HCT116 (cell line): ENCODE results near the gene HDAC11.

ENCODE experiments used
- CEBPB ChIP-seq: IDR thresholded peaks from 2 replicates; pipeline ENCODE4 v1.6.1; 2012; ENCODE audit warnings: low read depth
- CTCF ChIP-seq, 3 experiments: fragments of 200-600 bp in 1 of 3; sonication (generic) in 1 of 3; IDR thresholded peaks in 2 of 3; conservative IDR thresholded peaks in 1 of 3; 2 replicates each; pipeline ENCODE4 v1.5.1; 2012 to 2017; ENCODE audit warnings: low read depth in 2 of 3, low read length in 2 of 3, antibody characterized with exemption in 1 of 3, borderline replicate concordance in 1 of 3, control low read depth in 1 of 3, mild to moderate bottlenecking in 1 of 3, mixed read lengths in 1 of 3, mixed run types in 1 of 3, moderate library complexity in 1 of 3; ENCODE audit not compliant: insufficient read depth in 1 of 3
- ELF1 ChIP-seq: IDR thresholded peaks from 2 replicates; pipeline ENCODE4 v1.6.1; 2012; ENCODE audit warnings: low read depth, borderline replicate concordance
- POLR2A ChIP-seq: IDR thresholded peaks from 2 replicates; pipeline ENCODE4 v1.7.0; 2011; ENCODE audit warnings: borderline replicate concordance; ENCODE audit not compliant: insufficient read depth, insufficient read length; ENCODE audit errors: extremely low read depth
- POLR2AphosphoS5 ChIP-seq: IDR thresholded peaks from 2 replicates; pipeline ENCODE4 v1.6.1; 2011; ENCODE audit warnings: mild to moderate bottlenecking, low read depth, low read length, moderate library complexity
- REST ChIP-seq: IDR thresholded peaks from 2 replicates; pipeline ENCODE4 v1.6.1; 2012; ENCODE audit warnings: low read depth
- TCF7L2 ChIP-seq: IDR thresholded peaks from 2 replicates; pipeline ENCODE4 v1.7.0; 2011; ENCODE audit warnings: borderline replicate concordance, inconsistent platforms; ENCODE audit not compliant: insufficient read depth, insufficient read length; ENCODE audit errors: extremely low read depth
- ZFX ChIP-seq: fragments of 450-650 bp; IDR thresholded peaks from 2 replicates; pipeline ENCODE4 v1.6.1; 2017
- ZNF274 ChIP-seq: fragments of 200-500 bp; sonication (Bioruptor generic); IDR thresholded peaks from 2 replicates; pipeline ENCODE4 v1.6.1; 2014; ENCODE audit warnings: mild to moderate bottlenecking, low read depth, low read length, inconsistent platforms

GRCh38 chr3:13479582-13480339 is at the start of gene HDAC11:
- TF ChIP-seq CTCF (IDR thresholded peaks at IDR 0.05 in 2 of 3, conservative IDR thresholded peaks at IDR 0.05 in 1 of 3; ENCODE audit: borderline replicate concordance in 1 of 3, insufficient read depth in 1 of 3, low read depth in 2 of 3, low read length in 2 of 3) (peak in 1 of 3 experiments; percentile 7; a peak in 1 of 6 replicates), REST (no peak), POLR2A (no peak), TCF7L2 (no peak), ZFX (peak; percentile 61), ELF1 (no peak), POLR2AphosphoS5 (peak; percentile 82), CEBPB (peak; percentile 94), ZNF274 (no peak)
